Measurements from ENCODE around the gene EMC10.
A peak's percentile ranks its signal among the peaks of the same experiment; 100 is the strongest.

The EMC10 gene

DNA sequence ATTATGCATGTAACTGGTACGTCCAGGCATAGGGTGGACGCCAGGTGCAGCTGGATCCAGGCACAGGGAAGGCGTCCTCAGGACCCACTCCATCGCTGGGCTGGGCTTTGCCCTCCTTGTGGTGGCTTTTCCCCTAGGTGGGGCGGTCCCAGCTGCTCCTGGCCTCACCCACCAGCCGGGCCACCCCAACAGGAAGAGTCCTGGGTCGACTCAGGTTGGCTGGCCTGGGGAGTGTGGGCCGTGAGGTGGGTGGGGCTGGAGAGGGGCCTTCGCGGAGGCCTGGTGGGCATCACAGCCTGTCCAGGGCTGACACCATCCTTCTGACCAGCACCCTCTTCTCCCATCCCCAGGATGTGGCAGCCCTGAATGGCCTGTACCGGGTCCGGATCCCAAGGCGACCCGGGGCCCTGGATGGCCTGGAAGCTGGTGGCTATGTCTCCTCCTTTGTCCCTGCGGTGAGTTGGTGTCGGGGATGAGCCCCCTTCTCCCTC, 3.5 kb downstream of the EMC10 start:
- DNase-seq = no peak

DNA sequence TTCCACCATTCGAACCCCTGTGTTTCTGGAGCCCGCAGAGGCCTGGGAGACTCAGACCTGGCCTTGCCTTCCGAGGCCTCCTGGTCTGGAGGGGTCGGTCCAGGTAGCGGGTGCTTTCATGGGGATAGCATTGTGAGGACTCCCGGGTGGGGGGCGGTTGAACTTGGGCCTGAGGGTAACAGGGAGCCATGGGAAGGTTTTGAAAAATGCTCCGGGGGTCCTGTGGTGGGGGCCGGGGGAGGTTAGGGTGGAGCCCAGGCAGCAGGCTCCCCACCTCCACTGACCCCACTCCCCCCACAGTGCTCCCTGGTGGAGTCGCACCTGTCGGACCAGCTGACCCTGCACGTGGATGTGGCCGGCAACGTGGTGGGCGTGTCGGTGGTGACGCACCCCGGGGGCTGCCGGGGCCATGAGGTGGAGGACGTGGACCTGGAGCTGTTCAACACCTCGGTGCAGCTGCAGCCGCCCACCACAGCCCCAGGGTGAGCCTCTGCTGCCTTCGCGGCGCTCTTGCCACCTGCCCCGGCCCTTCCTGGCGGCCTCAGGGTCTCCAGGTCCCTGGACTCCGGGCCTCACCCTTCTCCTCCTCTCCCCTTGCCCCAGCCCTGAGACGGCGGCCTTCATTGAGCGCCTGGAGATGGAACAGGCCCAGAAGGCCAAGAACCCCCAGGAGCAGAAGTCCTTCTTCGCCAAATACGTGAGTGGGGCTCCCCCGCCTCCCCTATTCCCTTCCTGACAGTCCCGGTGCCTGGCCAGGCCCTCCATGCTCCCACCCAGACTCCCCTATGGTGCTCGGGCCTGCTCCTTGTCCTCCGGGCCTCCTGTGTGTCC, 4.2 kb downstream of the EMC10 start:
- DNase-seq = no peak

DNA sequence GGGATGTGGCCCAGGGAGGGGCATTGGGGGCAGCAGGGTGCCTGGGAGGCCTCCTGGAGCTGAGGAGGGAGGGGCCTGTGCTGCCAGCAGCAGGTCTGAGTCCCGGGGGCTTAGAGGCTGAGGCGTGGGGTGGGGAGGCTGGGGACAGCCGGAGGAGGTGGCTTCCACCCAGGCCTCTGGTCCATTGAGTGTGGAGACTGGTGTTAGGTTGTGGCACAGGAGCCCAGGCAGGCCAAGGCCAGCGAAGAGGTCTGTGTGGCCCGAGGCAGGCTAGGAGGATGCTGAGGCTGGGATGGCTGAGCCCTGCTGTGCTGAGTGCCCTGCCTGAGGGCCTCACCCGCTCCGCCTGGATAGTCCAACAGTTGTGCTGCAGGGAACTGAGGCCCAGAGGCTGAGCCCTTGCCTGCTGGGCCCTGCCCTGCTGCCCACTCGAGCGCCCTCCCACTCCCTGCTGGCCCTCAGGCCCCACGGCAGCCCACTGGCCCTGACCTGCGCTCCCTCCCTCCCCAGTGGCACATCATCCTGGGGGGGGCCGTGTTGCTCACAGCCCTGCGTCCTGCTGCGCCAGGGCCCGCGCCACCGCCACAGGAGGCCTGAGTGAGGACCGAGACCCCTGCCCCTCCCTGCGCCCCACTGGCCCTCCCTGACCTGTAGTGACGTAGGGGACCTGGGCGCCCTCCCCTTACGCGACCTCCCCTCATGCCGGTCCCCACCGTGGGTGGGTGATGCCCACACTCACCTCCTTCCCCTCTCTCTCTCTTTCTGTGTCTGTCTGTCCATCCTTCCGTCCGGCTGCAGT, 5.2 kb downstream of the EMC10 start:
- DNase-seq = no peak

DNA sequence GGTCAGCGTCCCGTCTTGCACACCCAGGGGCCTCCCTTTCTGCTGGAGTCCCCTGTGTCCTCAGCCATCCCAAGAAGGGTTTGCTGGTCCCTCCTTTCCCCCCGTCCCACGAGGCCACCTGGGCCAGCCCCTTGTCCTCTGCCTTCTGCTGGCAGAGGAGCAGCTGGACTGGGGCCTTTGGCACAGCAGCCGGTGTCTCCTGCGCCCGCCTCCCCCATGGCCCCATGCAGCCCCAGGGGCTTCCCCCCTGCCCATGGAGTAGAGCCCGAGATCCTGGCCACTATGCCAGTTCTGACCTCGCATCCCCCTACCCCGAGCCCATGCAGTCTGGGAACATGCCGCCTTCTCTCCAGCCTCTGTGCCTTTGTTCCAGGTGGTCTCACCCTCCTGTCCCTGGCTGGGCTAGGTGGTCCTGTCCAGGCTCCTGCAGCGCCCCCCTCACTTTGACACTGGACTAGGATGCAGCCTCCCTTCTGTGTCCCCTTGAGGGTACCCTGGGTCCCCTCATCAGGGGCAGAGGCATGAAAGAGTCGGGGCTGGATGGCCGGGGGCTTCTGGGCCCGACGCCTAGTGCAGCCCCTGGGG, 6.1 kb downstream of the EMC10 start:
- DNase-seq = no peak

DNA sequence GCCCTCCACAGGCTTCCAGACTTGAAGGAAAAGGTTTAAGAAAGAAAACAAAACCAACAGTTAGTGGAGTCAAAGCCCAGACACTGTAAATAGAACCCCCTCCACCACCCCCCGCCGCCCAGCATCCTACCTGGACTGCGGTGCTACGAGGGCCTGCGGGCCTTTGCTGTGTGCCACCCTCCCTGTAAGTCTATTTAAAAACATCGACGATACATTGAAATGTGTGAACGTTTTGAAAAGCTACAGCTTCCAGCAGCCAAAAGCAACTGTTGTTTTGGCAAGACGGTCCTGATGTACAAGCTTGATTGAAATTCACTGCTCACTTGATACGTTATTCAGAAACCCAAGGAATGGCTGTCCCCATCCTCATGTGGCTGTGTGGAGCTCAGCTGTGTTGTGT, 6.6 kb downstream of the EMC10 start:
- no peak for DNase-seq

DNA sequence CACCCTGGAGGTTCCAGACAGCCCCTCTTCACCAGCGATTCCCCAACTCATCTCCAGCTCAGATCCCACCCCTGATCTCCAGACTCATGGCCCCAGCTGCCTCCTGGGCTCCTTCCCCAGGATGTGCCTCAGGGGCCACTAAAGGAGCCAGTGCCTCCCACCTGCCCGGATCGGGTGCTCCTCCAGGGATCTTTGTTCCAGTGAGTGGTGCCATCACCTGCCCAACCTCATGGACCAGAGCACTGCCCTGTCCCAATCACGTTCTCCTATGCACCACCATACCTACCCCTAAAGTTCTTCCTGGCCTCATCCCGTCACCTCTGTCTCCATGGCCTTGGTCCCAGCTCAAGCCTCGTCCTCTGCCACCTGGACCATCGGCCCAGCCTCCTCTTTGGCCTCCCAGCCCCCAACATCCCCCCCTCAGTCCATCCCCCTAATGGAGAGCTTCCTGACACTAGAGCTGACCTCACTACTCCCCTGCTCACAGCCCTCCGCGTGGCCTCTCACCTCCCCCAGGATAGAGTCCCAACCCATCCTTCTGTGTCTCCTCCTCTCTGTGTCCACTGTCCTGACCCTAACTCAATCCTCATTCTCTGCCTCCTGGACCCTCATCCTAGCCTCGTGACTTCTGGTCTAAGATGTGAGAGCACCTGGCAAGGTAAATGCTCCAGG, 9.1 kb downstream of the EMC10 start:
- DNase-seq = no peak

DNA sequence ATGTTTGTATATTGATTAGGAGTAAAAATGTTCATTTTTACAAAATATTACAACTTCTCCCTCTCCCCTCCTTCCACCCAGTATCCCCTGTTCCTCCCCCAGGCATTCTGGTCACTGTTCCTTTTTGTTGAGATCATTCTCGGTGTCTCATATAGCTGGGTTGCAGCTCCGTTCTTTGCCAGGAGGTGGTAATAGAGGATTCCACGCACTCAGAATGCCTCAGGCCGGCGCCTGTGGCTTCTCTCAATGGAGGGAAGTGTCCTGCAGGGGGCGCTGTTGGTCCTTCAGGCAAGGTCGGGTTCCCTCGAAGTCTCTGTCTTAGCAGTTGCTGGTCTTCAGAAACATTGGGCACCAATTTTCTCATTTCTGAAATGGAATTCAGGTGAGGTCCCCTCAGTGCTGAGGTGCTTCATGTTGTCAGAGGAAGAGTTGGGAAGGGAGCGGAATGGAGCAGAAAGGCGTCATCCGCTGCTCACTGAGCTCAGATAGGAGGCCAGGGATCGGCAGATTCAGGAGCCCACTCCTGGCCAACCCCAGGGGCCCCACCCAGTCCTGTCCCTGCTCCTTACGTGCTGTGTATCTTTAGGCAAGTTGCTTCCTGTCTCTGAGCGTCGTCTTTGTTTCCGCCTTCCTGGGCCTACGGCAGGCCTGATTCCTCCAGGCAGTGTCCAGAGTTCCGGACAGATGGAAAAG, 10.7 kb downstream of the EMC10 start:
- DNase-seq = peak; percentile 36

DNA sequence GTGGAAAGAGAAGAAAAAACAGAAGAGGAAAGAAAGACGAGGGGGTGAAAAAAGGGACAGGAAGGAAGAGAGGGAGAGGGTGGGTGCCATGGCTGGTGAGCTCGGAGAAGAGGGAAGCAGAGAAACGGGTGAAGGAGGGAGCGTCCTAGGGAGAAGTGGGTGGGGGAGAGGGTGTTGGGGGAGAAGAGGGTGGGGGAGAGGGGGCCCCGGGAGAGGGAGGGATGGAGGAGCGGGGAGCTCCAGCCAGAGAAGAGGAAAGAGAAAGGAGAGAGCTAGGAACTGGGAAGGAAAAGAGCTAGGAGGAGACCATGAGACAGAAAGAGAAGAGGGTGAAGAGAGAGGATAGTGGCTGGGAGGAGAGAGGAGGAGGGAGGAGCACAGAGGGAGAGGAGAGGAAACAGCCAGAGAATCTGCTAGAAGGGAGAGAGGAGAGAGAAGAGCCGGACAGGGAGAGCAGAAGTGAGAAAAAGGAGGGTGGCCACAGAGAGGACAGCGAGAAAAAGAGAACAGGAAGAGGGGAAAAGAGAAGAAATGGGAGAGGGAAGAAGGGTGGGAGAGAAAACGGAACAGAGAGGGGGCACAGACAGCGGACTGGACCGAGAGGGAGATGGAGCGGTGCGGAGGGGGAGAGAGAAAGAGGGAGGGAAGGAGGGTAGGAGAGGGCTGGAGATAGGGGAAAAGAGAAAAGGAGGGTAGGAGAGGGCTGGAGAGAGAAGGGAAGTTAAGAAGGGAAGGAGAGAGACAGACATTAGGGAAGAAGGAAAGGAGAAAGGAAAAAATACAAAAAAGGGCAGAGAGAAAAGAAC, 12.3 kb downstream of the EMC10 start:
- no peak for DNase-seq

DNA sequence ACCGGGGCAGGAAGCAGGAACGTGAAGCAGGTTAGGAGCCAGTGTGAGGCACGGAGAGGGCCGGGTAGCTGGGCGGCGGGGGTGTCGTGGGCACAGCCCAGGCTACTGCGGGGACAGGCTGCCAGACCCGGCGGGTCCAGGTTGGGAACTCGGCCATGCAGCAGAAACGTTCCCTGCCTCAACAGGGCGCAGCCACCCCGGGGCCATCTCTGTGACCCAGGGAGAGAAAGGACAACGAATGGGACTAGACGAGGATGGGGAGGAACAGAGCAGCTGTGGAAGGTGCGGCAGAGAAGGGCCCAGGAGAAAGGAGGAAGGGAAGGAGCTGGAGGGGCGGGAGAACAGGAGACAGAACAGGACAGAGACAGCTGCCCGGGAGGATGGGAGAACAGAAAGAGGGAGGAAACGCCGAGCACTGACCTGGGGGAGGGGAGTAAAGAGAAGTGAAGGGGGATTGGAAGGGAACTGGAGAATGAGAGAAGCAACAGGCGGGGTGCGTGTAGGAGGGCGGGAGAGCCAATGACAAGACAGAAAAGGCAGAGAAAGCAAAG, 13.2 kb downstream of the EMC10 start:
- no peak for DNase-seq

DNA sequence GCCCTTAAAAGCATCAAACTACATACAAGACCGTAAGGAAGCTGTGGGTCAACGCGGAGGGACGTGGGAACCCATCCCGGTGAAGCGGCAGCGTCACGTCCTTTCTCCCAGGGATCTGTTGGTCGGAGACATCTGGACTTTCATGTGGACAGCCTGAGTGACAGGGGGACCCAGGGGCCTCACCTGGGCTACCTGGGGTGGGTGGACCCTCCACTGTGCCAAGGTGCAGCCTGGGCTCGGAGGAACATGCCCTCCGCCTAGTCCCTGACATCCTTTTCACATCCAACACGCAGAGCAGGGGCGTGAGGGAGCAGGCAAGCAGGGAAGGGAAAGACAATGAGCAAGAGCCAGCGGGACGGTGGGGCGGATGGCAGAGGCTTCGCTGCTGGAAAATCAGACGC, 14.1 kb downstream of the EMC10 start:
- no peak for DNase-seq

DNA sequence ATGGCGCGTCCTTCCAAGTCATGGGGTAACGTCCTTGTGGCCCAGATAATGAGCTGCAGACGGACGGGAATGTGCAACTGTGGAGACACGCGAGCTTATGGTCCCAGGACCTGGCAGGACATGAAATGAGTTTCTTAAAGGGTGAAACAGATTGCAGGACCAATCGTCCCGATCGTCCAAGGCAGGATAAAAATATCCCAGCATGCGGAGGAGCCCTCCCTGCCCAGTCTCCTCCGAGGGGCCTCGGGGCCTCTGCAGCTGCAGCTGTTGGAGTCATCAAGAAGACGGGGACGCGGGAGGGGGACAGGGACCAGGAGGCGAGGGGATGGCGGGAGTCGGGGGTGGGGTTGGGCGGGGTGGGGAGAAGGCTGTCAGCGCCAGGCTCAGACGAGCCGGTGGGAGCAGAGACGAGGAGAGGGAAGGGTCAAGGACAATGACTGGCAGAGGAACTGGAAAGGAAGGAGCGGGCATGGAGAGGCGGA, 14.7 kb downstream of the EMC10 start:
- no peak for DNase-seq

DNA sequence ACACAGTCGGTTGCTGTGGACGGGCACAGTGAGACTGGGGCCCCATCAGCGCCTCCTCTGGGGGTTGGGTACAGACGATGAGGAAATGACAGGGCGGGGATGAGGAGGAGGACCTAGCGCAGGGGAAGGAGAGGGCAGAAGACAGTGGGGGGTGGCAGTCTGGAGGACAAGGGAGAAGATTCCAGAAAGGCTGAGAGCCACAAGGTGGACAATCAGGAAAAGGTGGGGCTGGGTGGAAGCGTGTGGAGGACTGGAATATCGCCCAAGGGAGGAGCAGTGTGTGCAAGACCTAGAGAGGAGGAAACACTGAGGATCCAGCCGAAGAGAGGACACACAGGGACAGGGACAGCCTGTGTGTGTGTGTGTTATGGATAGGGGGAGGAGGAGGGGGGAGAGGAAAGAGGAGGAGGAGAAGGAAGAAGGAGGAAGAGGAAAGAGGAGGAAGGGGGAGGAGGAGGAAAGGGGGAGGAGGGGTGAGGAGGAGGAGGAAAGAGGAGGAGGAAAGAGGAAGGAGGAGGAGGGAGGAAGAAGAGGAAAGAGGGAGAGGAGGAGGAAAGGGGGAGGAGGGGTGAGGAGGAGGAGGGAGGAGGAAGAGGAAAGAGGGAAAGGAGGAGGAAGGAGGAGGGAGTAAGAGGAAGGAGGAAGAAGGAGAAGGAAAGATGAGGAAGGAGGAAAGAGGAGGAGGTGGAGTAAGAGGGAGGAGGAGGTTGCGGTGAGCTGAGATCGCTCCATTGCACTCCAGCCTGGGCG, 16.2 kb downstream of the EMC10 start:
- DNase-seq = no peak

DNA sequence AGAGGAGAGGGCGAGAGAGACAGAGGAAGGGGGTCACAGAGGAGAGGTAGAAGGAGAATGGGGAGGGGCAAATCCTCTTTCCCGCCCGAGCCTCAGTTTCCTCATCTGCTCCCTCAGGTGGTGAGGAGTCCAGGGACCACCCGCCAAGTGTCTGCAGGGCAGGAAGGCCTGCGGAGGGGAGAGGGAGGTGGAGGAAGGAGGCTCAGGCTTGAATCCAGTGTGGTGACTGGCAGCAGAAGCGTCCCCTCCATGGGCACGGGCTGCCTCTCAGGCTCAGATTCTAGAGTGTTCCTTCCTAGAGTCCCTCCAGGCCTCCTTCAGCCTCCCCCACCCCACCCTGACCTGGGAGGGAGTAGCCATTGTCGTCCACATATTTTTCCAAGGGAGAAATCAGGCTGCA, 16.9 kb downstream of the EMC10 start:
- DNase-seq = no peak

DNA sequence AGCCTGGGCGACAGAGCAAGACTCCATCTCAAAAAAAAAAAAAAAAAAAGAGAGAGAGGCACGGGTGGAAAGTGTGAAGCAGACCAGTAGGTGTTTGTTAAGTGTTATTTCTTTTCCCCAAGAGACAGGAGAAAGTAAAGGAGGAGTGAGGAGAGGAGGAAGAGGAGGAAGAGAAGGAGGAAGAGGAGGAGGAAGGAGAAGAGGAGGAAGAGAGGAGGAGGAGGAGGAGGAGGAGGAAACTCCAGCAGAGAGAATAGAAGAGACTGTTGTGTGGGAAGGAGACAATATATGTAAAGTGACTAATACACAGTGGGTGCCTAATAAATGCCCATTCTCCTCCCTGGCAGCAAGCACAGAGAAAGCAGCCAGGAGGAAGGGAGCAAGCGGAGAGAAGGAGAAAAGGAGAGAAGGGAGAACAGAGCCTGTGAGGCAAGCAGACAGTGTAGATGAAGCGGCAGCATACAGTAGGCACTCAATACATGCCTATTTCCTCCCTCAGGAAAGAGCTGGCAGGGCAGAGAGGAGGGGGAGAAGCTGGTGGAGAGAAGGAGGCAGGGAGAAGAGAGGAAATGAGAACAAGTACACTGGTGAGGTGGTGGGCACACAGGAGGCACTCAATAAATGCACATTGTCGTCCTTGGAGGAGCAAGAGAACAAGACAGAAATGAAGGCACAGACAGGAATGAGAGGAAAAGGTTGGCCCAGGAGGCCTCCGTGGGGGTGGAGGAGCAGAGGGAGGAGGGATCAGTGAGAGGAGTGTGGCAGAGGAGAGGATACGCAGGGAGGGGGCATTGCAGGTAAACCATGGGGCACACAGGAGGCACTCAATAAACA, 18.1 kb downstream of the EMC10 start:
- no peak for DNase-seq

DNA sequence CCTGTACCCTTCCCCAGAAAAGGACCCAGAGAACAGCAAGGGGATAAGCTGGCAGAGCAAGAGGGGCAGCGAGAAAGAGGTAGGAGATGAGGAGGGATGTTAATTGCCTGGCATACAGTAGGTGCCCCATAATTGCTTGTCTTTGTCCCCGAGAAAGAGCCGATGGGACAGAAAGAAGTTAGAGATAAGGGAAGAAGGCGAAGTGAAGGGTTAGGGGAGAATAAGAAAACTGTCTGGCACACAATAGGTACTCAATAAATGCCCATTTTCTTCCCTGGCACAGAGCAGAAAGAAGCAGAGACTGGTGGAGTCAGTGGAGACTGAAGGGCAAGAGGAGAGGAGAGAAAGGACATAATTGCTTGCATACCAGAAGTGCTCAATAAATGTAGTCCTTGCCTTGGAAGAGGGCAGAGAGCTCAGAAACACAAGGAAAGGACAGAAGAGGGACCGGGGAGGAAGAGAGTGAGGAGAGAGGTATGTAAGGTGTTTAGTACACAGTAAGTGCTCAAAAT, 18.8 kb downstream of the EMC10 start:
- no peak for DNase-seq

DNA sequence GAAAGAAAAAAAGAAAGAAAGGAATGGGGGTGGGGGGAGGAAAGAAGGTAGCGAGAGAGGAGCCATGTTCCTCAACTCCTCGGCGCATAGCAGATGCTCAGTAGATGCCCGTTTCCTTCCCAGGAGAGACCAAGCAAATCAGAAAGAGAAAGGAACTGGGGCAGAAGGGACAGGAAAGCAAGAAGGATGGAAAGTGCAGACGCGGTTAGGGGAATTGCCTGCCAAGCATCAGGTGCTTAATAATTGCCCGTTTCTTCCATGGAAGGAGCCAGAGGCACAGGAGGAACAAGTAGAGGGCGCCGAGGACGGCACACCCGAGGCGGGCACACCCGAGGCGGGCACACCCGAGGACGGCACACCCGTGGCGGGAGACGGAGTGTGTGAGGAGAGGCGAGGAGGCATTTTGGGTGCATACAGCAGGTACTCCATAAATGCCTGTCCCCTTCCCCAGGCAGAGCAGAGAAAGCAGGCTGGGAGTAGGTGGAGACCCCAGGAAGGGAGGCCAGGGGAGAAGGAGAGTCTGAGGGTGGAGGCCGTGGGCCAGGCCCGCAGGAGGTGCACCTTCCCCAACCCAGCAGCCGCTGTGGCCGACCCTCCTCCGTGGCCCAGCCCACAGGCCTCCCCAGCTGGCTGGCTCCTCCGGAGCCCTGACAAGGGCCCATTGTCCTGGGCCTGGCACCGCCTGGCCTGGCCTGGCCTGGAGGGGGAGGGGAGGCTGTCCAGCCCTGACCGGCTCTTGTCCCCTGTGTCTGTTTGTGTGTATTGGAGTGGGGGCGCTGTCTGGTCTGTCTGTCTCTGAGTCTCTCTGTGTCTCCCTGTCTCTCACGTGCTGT, 20.1 kb downstream of the EMC10 start:
- DNase-seq = no peak

DNA sequence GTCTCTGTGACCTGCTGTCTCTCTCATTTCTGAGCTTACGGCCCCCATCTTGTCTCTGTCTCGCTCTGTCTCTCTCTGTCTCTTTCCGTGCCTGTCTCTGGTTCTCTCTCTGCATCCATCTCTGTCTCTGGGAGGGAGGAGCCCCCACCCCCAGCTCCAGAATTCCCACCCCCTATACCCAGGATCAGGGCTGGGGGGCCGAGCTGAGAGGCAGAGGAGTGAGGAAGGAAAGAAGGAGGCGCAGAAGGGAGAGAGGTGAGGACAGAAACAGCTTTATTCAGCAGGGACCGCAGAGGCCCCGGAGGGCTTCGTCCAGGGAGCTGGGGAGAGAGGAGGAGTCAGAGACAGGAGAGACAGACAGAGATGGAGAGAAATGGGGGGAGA, 20.7 kb downstream of the EMC10 start:
- DNase-seq = no peak

All from fibroblast of skin of scalp (primary cell).